GM12865 (cell line): ENCODE data around the gene CPNE1.
A peak's percentile ranks its signal among the peaks of the same experiment; 100 is the strongest.

Experiments used
- DNase-seq: peaks from one replicate; pipeline ENCODE4 v3.0.0; 2010; ENCODE audit warnings: low read depth
- H3K4me3 ChIP-seq: 2 replicates; pipeline ENCODE4 v1.5.1; 2011; ENCODE audit warnings: mild to moderate bottlenecking, low read depth, low read length, control low read depth
- CTCF ChIP-seq: IDR thresholded peaks from 2 replicates; pipeline ENCODE4 v1.5.1; 2011; ENCODE audit warnings: low read length, control low read depth, low read depth, inconsistent platforms; ENCODE audit not compliant: insufficient read depth; ENCODE audit errors: missing control alignments

Gene CPNE1

DNA sequence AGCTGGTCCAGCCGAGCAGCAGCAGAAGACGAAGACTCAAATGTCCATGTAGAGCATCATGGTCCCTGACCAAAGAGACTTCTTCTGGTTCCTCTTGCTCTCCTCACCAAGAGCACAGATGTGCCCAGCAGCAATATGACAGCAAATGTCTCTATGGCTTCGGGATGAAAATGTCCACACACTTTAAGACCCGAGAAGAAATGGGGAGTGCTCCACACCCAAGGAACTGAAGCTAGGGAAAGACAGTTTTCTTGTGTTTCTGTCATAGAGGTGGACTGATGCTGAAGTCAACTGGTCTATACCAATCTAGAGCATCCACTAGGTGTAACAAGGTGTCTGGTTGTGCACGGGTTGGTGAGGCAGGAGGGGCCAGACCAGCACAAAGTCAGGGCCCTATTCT is 4.5 kb upstream of the CPNE1 start:
- no peak for TF ChIP-seq CTCF
- no peak for DNase-seq
- no peak overlapping the region for H3K4me3 ChIP-seq

DNA sequence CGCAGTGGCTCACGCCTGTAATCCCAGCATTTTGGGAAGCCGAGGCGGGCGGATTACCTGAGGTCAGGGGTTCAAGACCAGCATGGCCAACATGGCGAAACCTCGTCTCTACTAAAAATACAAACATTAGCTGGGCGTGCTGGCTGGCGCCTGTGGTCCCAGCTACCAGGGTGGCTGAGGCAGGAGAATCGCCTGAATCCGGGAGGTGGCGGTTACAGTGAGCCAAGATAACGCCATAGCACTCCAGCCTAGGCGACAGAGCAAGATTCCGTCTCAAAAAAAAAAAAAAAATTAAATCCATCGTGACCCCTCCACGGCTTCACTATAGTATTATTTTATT is 1.2 kb upstream of the CPNE1 start:
- H3K4me3 ChIP-seq, result no peak overlapping the region
- DNase-seq, result no peak
- no peak for TF ChIP-seq CTCF

- H3K4me3 ChIP-seq, result peak overlapping the region; percentile 91
- TF ChIP-seq CTCF, result no peak
- peak; percentile 78 for DNase-seq
Measured at GRCh38 chr20:35663516-35664465, 909 bp downstream of the CPNE1 start.

DNA sequence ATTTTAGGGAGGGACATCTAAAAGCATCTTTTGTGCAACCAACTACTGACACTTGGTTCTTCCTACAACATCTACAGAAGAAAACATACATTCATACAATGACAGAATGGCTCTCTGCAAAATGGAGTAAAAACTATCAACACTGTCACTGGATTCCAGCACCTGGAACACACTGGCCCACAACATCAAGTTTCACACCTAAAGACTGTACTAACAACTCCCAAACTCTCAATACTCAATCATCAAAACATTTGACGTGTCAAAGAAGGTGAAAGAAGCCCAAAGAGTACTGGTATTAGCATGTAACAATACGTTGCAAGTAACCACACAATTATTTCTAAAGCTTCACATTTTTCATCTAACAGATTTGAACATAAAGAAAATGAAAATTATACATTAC is 2.1 kb downstream of the CPNE1 start:
- peak overlapping the region; percentile 91 for H3K4me3 ChIP-seq
- peak; percentile 14 for DNase-seq
- no peak for TF ChIP-seq CTCF

DNA sequence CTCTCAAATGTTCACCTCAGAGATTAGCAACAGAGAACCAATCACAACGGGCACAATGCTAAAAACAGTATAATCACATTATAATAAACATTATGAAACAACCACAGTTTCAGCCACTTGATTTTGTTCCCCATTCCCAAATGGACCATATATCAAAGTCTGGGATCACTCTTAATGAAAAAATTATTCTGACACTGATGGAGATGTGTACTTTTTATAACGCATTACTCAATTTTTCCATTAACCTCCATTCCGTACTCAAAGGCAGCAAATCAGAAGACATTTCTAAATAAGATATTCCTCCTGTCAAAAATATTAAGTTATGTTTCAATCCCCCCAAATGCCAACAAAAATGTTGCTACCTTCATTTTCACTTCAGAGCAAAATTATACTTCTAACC is 2.8 kb downstream of the CPNE1 start:
- H3K4me3 ChIP-seq, result peak overlapping the region; percentile 91
- TF ChIP-seq CTCF, result no peak
- DNase-seq, result no peak

- no peak for TF ChIP-seq CTCF
- no peak for DNase-seq
- peak overlapping the region; percentile 91 for H3K4me3 ChIP-seq
Measured at GRCh38 chr20:35661053-35661452, 3.6 kb downstream of the CPNE1 start.
